ENCODE data around the gene ARSG. TPM values are rescaled to one million over a fixed set of nuclear protein-coding genes. Genes with fewer than 3 reads are reported as not detected.
A peak's percentile ranks its signal among the peaks of the same experiment; 100 is the strongest.
"Not testable (repeated sequence)": the region's sequence is repeated elsewhere in the genome, so short reads cannot be mapped to it uniquely, and the experiment has no call there.

The ARSG gene
- total RNA-seq, 1 donor, result 7.6 TPM

GRCh38 chr17:68304706-68305105 lies 13.4 kb downstream of the ARSG start:
- TF ChIP-seq CTCF (IDR thresholded peaks at IDR 0.05; ENCODE audit: extremely low read depth, low read depth, low read length), result no peak
- no peaks in the 10 kb centered on the region for H3K79me2 ChIP-seq (ENCODE audit: insufficient read depth, low read length)
- no peak overlapping the region for H3K27ac ChIP-seq (ENCODE audit: low read depth, low read length)
- peaks cover 2% of the 10 kb centered on the region for H3K4me1 ChIP-seq (ENCODE audit: insufficient read depth, low read length)
- H3K27me3 ChIP-seq (ENCODE audit: insufficient read depth, low read length), result no peaks in the 10 kb centered on the region
- no peak for DNase-seq (ENCODE audit: insufficient read length, low spot score, missing footprints)
- H4K20me1 ChIP-seq (ENCODE audit: insufficient read depth, low read length), result no peaks in the 10 kb centered on the region
- H2AFZ ChIP-seq (ENCODE audit: low read length), result no peak overlapping the region
- H3K9me3 ChIP-seq (ENCODE audit: low read depth, low read length), result no peaks in the 10 kb centered on the region
- no peak overlapping the region for H3K4me3 ChIP-seq (ENCODE audit: insufficient read depth, low read length)
- H3K36me3 ChIP-seq (ENCODE audit: insufficient read depth, low read length), result no peaks in the 10 kb centered on the region
- no peak overlapping the region for H3K4me2 ChIP-seq (ENCODE audit: insufficient read depth, low read length)

- H3K27ac ChIP-seq (ENCODE audit: low read depth, low read length), result no peak overlapping the region
- no peak overlapping the region for H3K4me3 ChIP-seq (ENCODE audit: insufficient read depth, low read length)
- no peak for TF ChIP-seq CTCF (IDR thresholded peaks at IDR 0.05; ENCODE audit: extremely low read depth, low read depth, low read length)
- no peaks in the 10 kb centered on the region for H3K9me3 ChIP-seq (ENCODE audit: low read depth, low read length)
- H2AFZ ChIP-seq (ENCODE audit: low read length), result peak overlapping the region; percentile 40
- no peaks in the 10 kb centered on the region for H3K79me2 ChIP-seq (ENCODE audit: insufficient read depth, low read length)
- no peaks in the 10 kb centered on the region for H4K20me1 ChIP-seq (ENCODE audit: insufficient read depth, low read length)
- no peaks in the 10 kb centered on the region for H3K27me3 ChIP-seq (ENCODE audit: insufficient read depth, low read length)
- peaks cover 2% of the 10 kb centered on the region for H3K4me1 ChIP-seq (ENCODE audit: insufficient read depth, low read length)
- peak; percentile 76 for DNase-seq (ENCODE audit: insufficient read length, low spot score, missing footprints)
- H3K4me2 ChIP-seq (ENCODE audit: insufficient read depth, low read length), result no peak overlapping the region
- H3K36me3 ChIP-seq (ENCODE audit: insufficient read depth, low read length), result no peaks in the 10 kb centered on the region
These were observed 13.8 kb downstream of the ARSG start for GRCh38 chr17:68305142-68305541.

GRCh38 chr17:68306819-68307218 lies 15.5 kb downstream of the ARSG start:
- Histone ChIP-seq H3K4me3 (ENCODE audit: insufficient read depth, low read length) (no peak overlapping the region), H3K9me3 (ENCODE audit: low read depth, low read length) (no peaks in the 10 kb centered on the region), H3K36me3 (ENCODE audit: insufficient read depth, low read length) (no peaks in the 10 kb centered on the region), H3K27ac (ENCODE audit: low read depth, low read length) (no peak overlapping the region), H3K4me1 (ENCODE audit: insufficient read depth, low read length) (peaks cover 2% of the 10 kb centered on the region), H3K4me2 (ENCODE audit: insufficient read depth, low read length) (no peak overlapping the region), H3K79me2 (ENCODE audit: insufficient read depth, low read length) (no peaks in the 10 kb centered on the region), H2AFZ (ENCODE audit: low read length) (no peak overlapping the region), H3K27me3 (ENCODE audit: insufficient read depth, low read length) (no peaks in the 10 kb centered on the region), H4K20me1 (ENCODE audit: insufficient read depth, low read length) (no peaks in the 10 kb centered on the region)
- no peak for TF ChIP-seq CTCF (IDR thresholded peaks at IDR 0.05; ENCODE audit: extremely low read depth, low read depth, low read length)
- no peak for DNase-seq (ENCODE audit: insufficient read length, low spot score, missing footprints)

- Histone ChIP-seq H3K9me3 (ENCODE audit: low read depth, low read length) (no peaks in the 10 kb centered on the region), H3K79me2 (ENCODE audit: insufficient read depth, low read length) (no peaks in the 10 kb centered on the region), H3K4me1 (ENCODE audit: insufficient read depth, low read length) (peaks cover 6% of the 10 kb centered on the region), H3K4me3 (ENCODE audit: insufficient read depth, low read length) (no peak overlapping the region), H3K4me2 (ENCODE audit: insufficient read depth, low read length) (no peak overlapping the region), H3K27me3 (ENCODE audit: insufficient read depth, low read length) (no peaks in the 10 kb centered on the region), H4K20me1 (ENCODE audit: insufficient read depth, low read length) (no peaks in the 10 kb centered on the region), H3K27ac (ENCODE audit: low read depth, low read length) (no peak overlapping the region), H3K36me3 (ENCODE audit: insufficient read depth, low read length) (no peaks in the 10 kb centered on the region), H2AFZ (ENCODE audit: low read length) (no peak overlapping the region)
- TF ChIP-seq CTCF (IDR thresholded peaks at IDR 0.05; ENCODE audit: extremely low read depth, low read depth, low read length), result no peak
- DNase-seq (ENCODE audit: insufficient read length, low spot score, missing footprints), result peak; percentile 36
These were observed 16.1 kb downstream of the ARSG start for GRCh38 chr17:68307443-68307842.

GRCh38 chr17:68308486-68308885 lies 17.2 kb downstream of the ARSG start:
- not testable (repeated sequence) for H3K79me2 ChIP-seq (ENCODE audit: insufficient read depth, low read length); H3K4me3 ChIP-seq (ENCODE audit: insufficient read depth, low read length); H4K20me1 ChIP-seq (ENCODE audit: insufficient read depth, low read length); DNase-seq (ENCODE audit: insufficient read length, low spot score, missing footprints); H2AFZ ChIP-seq (ENCODE audit: low read length); H3K4me2 ChIP-seq (ENCODE audit: insufficient read depth, low read length); H3K27ac ChIP-seq (ENCODE audit: low read depth, low read length); H3K36me3 ChIP-seq (ENCODE audit: insufficient read depth, low read length); H3K9me3 ChIP-seq (ENCODE audit: low read depth, low read length); H3K27me3 ChIP-seq (ENCODE audit: insufficient read depth, low read length)
- peaks cover 13% of the 10 kb centered on the region for H3K4me1 ChIP-seq (ENCODE audit: insufficient read depth, low read length)

GRCh38 chr17:68309066-68309670 lies 17.9 kb downstream of the ARSG start:
- H3K4me3 ChIP-seq (ENCODE audit: insufficient read depth, low read length); H3K36me3 ChIP-seq (ENCODE audit: insufficient read depth, low read length); H3K4me2 ChIP-seq (ENCODE audit: insufficient read depth, low read length); H3K27me3 ChIP-seq (ENCODE audit: insufficient read depth, low read length); H3K79me2 ChIP-seq (ENCODE audit: insufficient read depth, low read length); H3K9me3 ChIP-seq (ENCODE audit: low read depth, low read length); H3K27ac ChIP-seq (ENCODE audit: low read depth, low read length); H2AFZ ChIP-seq (ENCODE audit: low read length); H4K20me1 ChIP-seq (ENCODE audit: insufficient read depth, low read length); DNase-seq (ENCODE audit: insufficient read length, low spot score, missing footprints): not testable (repeated sequence)
- peaks cover 13% of the 10 kb centered on the region for H3K4me1 ChIP-seq (ENCODE audit: insufficient read depth, low read length)
